ENCODE data around the gene PPP5C. TPM values are rescaled to one million over a fixed set of nuclear protein-coding genes. Genes with fewer than 3 reads are reported as not detected.
"Not testable (repeated sequence)": the region's sequence is repeated elsewhere in the genome, so short reads cannot be mapped to it uniquely, and the experiment has no call there.

The PPP5C gene
- total RNA-seq, 1 donor from 2014 or later: 48.9 TPM

DNA sequence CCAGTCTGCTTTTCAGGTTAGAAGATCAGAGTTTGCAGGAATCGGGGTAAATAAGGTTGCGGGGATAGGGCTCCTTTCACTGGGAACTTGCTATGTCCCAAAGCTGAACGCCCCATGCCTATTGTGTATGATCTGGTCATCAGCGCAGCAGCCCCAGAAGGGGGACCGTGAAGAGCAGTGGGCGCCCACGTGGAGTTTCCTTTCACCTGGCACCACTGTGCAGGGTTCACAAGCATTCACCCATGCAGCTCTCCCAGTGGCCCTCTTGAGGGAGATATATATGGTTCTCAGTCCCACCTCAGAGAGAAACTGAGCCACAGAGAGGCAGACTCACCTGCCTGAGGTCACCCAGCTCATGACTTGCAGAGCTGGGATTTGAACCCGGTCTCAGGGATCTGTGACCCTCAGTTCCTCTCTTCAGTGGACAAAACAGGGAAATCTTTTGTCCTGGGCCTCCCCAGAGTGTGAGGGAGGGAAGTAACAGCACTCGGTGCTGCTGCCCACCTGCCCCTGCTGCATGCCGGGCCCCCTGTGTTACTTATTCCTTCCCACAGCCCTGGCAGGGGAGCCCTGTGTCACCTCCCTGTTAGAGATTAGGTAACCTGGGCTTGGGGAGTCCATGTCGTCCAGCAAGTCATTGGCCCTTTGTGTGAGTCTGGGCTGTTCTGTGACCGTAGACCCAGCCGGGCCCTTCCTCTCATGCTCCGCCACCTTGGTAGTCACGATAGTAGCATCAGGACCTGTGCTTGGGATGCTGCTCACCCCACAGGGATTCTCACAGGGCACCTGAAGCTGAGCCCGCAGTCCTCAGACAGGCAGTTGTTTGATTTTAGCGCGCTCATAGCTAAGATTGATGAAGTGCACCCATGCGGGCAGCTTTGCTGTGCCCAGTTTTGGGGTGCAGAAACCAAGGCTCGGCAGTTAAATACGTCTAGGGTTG, 27.9 kb downstream of the PPP5C start:
- DNase-seq: no peak
- intact Hi-C loops (cut with DNase I): no loop called here

DNA sequence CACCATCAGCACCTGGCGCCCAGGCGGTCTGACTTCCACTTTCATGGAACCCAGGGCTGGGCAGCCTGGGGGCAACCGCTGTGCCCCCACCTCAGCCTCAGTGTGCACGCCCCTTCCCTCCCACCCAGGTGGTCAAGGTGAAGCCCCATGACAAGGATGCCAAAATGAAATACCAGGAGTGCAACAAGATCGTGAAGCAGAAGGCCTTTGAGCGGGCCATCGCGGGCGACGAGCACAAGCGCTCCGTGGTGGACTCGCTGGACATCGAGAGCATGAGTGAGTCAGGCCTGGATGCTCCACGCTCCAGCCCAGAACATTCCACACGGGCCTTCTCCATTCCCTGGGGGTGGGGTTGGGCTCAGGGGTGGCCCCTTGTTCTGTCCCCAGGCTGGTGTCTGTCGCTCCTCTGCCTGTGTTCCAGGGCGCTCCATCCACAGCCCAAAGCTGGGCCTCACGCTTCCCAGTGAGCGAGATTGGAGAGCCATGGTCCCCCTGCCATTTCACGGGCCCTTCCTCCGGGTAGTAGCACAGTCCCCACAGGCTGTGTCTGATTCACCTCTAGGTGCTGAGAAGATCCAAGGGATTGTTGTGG, 28.7 kb downstream of the PPP5C start:
- Histone ChIP-seq H3K4me1 (peaks cover 32% of the 10 kb centered on the region), H3K36me3 (peaks cover 62% of the 10 kb centered on the region)
- intact Hi-C loops (cut with DNase I); DNase-seq; H3K9me3 ChIP-seq; H3K4me3 ChIP-seq; H3K27ac ChIP-seq; H3K27me3 ChIP-seq (ENCODE audit: low read depth); ATAC-seq: not testable (repeated sequence)

More for the DNA sequence above, 27.9 kb downstream of the PPP5C start:
- H3K9me3 ChIP-seq: no peaks in the 10 kb centered on the region
- H3K4me1 ChIP-seq: peaks cover 32% of the 10 kb centered on the region
- no peaks in the 10 kb centered on the region for H3K27me3 ChIP-seq (ENCODE audit: low read depth)
- H3K27ac ChIP-seq: no peak overlapping the region
- peaks cover 59% of the 10 kb centered on the region for H3K36me3 ChIP-seq
- TF ChIP-seq, protein P1, sequence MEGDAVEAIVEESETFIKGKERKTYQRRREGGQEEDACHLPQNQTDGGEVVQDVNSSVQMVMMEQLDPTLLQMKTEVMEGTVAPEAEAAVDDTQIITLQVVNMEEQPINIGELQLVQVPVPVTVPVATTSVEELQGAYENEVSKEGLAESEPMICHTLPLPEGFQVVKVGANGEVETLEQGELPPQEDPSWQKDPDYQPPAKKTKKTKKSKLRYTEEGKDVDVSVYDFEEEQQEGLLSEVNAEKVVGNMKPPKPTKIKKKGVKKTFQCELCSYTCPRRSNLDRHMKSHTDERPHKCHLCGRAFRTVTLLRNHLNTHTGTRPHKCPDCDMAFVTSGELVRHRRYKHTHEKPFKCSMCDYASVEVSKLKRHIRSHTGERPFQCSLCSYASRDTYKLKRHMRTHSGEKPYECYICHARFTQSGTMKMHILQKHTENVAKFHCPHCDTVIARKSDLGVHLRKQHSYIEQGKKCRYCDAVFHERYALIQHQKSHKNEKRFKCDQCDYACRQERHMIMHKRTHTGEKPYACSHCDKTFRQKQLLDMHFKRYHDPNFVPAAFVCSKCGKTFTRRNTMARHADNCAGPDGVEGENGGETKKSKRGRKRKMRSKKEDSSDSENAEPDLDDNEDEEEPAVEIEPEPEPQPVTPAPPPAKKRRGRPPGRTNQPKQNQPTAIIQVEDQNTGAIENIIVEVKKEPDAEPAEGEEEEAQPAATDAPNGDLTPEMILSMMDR (IDR thresholded peaks at IDR 0.05): no peak
- no peak for ATAC-seq
- H3K4me3 ChIP-seq: no peak overlapping the region

GRCh38 chr19:46376241-46377153, 29.6 kb downstream of the PPP5C start:
- Histone ChIP-seq H3K36me3 (peaks cover 64% of the 10 kb centered on the region), H3K4me3 (no peak overlapping the region), H3K27ac (no peak overlapping the region), H3K27me3 (ENCODE audit: low read depth) (no peaks in the 10 kb centered on the region), H3K4me1 (peaks cover 28% of the 10 kb centered on the region), H3K9me3 (no peaks in the 10 kb centered on the region)
- ATAC-seq: no peak
- no peak for DNase-seq
- TF ChIP-seq, protein P1 (IDR thresholded peaks at IDR 0.05): no peak
- intact Hi-C loops (cut with DNase I): no loop called here

DNA sequence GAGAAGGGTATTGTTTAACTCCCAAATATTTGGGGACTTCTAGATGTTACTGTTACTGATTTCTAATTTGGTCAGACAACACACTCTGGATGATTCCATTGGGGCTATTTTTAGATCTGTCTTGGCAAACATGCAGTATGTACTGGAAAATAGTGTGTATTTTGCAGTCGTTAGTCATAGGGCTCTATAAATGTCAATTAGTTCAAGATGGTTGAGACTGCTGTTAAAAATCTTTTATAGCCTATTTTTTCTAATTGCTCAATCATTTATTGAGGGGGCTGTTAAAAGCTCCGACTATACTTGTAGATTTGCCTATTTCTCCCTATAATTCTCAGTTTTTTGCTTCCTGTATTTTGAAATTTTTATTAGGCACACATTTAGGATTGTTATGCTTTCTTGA, 31.4 kb downstream of the PPP5C start:
- no peak overlapping the region for H3K27ac ChIP-seq
- H3K27me3 ChIP-seq (ENCODE audit: low read depth): no peaks in the 10 kb centered on the region
- intact Hi-C loops (cut with DNase I): no loop called here
- H3K36me3 ChIP-seq: peaks cover 79% of the 10 kb centered on the region
- ATAC-seq: no peak
- TF ChIP-seq, protein P1 (IDR thresholded peaks at IDR 0.05): no peak
- no peak overlapping the region for H3K4me3 ChIP-seq
- H3K9me3 ChIP-seq: no peaks in the 10 kb centered on the region
- peaks cover 11% of the 10 kb centered on the region for H3K4me1 ChIP-seq
- DNase-seq: no peak

GRCh38 chr19:46380690-46381089, 33.8 kb downstream of the PPP5C start:
- Histone ChIP-seq H3K27me3 (ENCODE audit: low read depth) (no peaks in the 10 kb centered on the region), H3K4me3 (no peak overlapping the region), H3K9me3 (no peaks in the 10 kb centered on the region), H3K27ac (no peak overlapping the region), H3K4me1 (no peaks in the 10 kb centered on the region), H3K36me3 (peaks cover 97% of the 10 kb centered on the region)
- intact Hi-C loops (cut with DNase I): no loop called here
- no peak for DNase-seq
- TF ChIP-seq, protein P1 (IDR thresholded peaks at IDR 0.05): no peak
- ATAC-seq: no peak

Measured in lower lobe of right lung (tissue), 2 donors.